Esophagus muscularis mucosa (tissue), 4 donors: ENCODE results near the gene UBE2F. TPM values are rescaled to one million over a fixed set of nuclear protein-coding genes. Genes with fewer than 3 reads are reported as not detected.

Source experiments
- DNase-seq: peaks from one replicate; pipeline ENCODE4 v3.0.0-alpha.2; 2017; ENCODE audit errors: extremely low spot score
- H3K27ac ChIP-seq, 4 donors: fragments of 200-600 bp; sonication (generic); replicated peaks in 1 of 4; 1 replicate in 3 of 4; 2 replicates in 1 of 4; pipeline ENCODE4 v1.5.1; 2016 to 2019; ENCODE audit warnings: mild to moderate bottlenecking in 1 of 4
- H3K27me3 ChIP-seq, 4 donors: fragments of 200-600 bp; sonication (generic); one replicate each; pipeline versions ENCODE4 v1.5.1 to v1.6.0; 2016 to 2019
- H3K36me3 ChIP-seq, 4 donors: fragments of 200-600 bp; sonication (generic); one replicate each; pipeline ENCODE4 v1.5.1; 2016 to 2019
- H3K4me1 ChIP-seq, 4 donors: fragments of 200-600 bp; sonication (generic); one replicate each; pipeline ENCODE4 v1.5.1; 2016 to 2019
- H3K4me3 ChIP-seq, 4 donors: fragments of 200-600 bp; sonication (generic); 1 replicate in 2 of 4; 2 replicates in 2 of 4; pipeline ENCODE4 v1.5.1; 2016 to 2019; ENCODE audit warnings: mild to moderate bottlenecking in 4 of 4, moderate library complexity in 1 of 4
- H3K9me3 ChIP-seq, 4 donors: fragments of 200-600 bp; sonication (generic); 1 replicate in 3 of 4; 2 replicates in 1 of 4; pipeline ENCODE4 v1.5.1; 2016 to 2019
- EP300 ChIP-seq: sonication (generic); formaldehyde crosslinking; IDR thresholded peaks from one replicate; pipeline ENCODE4 v1.6.1; 2017; ENCODE audit warnings: antibody characterized with exemption
- POLR2A ChIP-seq: fragments of 450-650 bp; IDR thresholded peaks from one replicate; pipeline ENCODE4 v1.6.1; 2017; ENCODE audit warnings: antibody characterized with exemption, moderate library complexity, mild to moderate bottlenecking, low read depth
- POLR2AphosphoS5 ChIP-seq, 2 donors: sonication (generic); formaldehyde crosslinking; IDR thresholded peaks; one replicate each; pipeline ENCODE4 v1.6.1; 2017; ENCODE audit warnings: antibody characterized with exemption in 2 of 2
- WGBS: methylation state at CpG from one replicate; pipeline ENCODE4 v1.1.5; 2018; 5-methylcytosine and 5-hydroxymethylcytosine counted together
- intact Hi-C: fragments of 100-400 bp; cut with DNase I; formaldehyde crosslinking; loops from one replicate; pipeline ENCODE4 v1.15.1; 2023
- total RNA-seq, 4 donors: library from RNA; depleted of rRNA; stranded (reverse); fragments of >200 nt; gene quantifications; one replicate each; pipeline versions ENCODE4 v1.1.0 to v1.2.1, GENCODE V29; 2016
- TF ChIP-seq, protein P1 (sequence below), 3 experiments: fragments of 200-600 bp in 2 of 3; fragments of 450-650 bp in 1 of 3; sonication (generic) in 2 of 3; IDR thresholded peaks; one replicate each; pipeline ENCODE4 v1.5.1; 2017 to 2019; ENCODE audit warnings: antibody characterized with exemption in 3 of 3, mild to moderate bottlenecking in 2 of 3, moderate library complexity in 1 of 3

UBE2F gene
- total RNA-seq, 4 donors from 2014 or later: 59.0 to 111 (median 78.5) TPM

DNA sequence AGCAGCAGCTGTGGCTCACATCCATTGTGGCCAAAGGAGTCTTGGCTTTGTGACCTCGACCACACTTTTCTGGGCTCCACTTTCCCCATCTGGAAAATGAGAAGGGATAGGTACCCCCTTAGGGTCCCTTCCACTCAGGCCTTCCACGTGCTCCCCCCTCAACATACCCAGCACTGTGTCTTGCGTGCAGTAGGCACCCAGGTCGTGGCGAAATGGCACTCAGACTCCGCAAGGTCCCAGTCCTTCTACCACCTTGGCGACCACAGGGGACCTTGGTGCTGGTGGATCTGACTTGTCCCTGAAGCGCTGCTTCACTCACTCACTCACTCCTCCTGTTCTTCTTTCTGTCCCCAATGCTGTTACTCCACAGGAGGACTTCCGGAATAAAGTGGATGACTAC, 74.1 kb downstream of the UBE2F start:
- no peak overlapping the region for H3K27ac ChIP-seq
- no peaks in the 10 kb centered on the region for H3K27me3 ChIP-seq
- no peak overlapping the region for H3K4me3 ChIP-seq
- WGBS: 86% methylated on average over 9 of the region's 9 CpGs
- H3K36me3 ChIP-seq: peaks cover 26 to 91% (median 87%) of the 10 kb centered on the region in 4 donors
- no peak for DNase-seq
- intact Hi-C loops: no loop called here
- no peaks in the 10 kb centered on the region for H3K9me3 ChIP-seq
- H3K4me1 ChIP-seq: no peaks in the 10 kb centered on the region
- TF ChIP-seq EP300 (no peak), POLR2AphosphoS5 (IDR thresholded peaks at IDR 0.05) (no peak), POLR2A (no peak)
- TF ChIP-seq, protein P1, sequence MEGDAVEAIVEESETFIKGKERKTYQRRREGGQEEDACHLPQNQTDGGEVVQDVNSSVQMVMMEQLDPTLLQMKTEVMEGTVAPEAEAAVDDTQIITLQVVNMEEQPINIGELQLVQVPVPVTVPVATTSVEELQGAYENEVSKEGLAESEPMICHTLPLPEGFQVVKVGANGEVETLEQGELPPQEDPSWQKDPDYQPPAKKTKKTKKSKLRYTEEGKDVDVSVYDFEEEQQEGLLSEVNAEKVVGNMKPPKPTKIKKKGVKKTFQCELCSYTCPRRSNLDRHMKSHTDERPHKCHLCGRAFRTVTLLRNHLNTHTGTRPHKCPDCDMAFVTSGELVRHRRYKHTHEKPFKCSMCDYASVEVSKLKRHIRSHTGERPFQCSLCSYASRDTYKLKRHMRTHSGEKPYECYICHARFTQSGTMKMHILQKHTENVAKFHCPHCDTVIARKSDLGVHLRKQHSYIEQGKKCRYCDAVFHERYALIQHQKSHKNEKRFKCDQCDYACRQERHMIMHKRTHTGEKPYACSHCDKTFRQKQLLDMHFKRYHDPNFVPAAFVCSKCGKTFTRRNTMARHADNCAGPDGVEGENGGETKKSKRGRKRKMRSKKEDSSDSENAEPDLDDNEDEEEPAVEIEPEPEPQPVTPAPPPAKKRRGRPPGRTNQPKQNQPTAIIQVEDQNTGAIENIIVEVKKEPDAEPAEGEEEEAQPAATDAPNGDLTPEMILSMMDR (IDR thresholded peaks at IDR 0.05): no peak

- no peak for DNase-seq
- Histone ChIP-seq H3K4me3 (no peak overlapping the region), H3K36me3 (peaks cover 19 to 90% (median 84%) of the 10 kb centered on the region in 4 donors), H3K4me1 (no peaks in the 10 kb centered on the region), H3K27ac (no peak overlapping the region), H3K9me3 (no peaks in the 10 kb centered on the region), H3K27me3 (no peaks in the 10 kb centered on the region)
- intact Hi-C loops: no loop called here
- whole genome bisulfite sequencing: 94% methylated on average over 5 of the region's 5 CpGs
- TF ChIP-seq, protein P1 (IDR thresholded peaks at IDR 0.05): no peak
- TF ChIP-seq POLR2AphosphoS5 (IDR thresholded peaks at IDR 0.05): no peak
- no peak for TF ChIP-seq EP300
- no peak for TF ChIP-seq POLR2A
Measured at GRCh38 chr2:238042090-238042489, 75.3 kb downstream of the UBE2F start.

- 86% methylated on average over 6 of the region's 6 CpGs for WGBS
- no peaks in the 10 kb centered on the region for H3K27me3 ChIP-seq
- DNase-seq: no peak
- H3K27ac ChIP-seq: no peak overlapping the region
- H3K9me3 ChIP-seq: no peaks in the 10 kb centered on the region
- no peak for TF ChIP-seq POLR2A
- TF ChIP-seq POLR2AphosphoS5 (IDR thresholded peaks at IDR 0.05): no peak
- TF ChIP-seq, protein P1 (IDR thresholded peaks at IDR 0.05): no peak
- no peak for TF ChIP-seq EP300
- no peaks in the 10 kb centered on the region for H3K4me1 ChIP-seq
- intact Hi-C loops: no loop called here
- no peak overlapping the region for H3K4me3 ChIP-seq
- peaks cover 16 to 81% (median 75%) of the 10 kb centered on the region in 4 donors for H3K36me3 ChIP-seq
Measured at GRCh38 chr2:238042849-238043584, 76.2 kb downstream of the UBE2F start.

DNA sequence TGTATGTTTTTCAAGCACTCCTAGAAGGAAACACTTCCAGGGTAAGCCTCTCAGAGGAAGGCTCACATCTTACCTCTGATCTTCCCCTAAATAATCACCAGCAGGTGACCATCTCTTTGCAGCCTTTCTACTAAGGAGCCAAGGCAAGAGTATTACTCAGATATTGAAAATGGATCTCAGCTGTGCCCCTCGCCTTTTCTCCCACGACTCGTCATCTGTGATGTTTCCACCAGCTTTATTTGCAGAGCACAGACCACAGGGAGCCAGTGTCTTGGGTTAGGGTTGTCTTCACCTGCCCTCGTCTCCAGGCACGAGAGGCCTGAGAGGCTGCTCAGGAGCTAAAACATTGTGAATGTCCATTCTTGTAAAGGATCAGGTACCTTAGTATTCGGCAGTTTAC, 77.0 kb downstream of the UBE2F start:
- WGBS: 92% methylated on average over 6 of the region's 6 CpGs
- peaks cover 8 to 73% (median 67%) of the 10 kb centered on the region in 4 donors for H3K36me3 ChIP-seq
- no peaks in the 10 kb centered on the region for H3K27me3 ChIP-seq
- no peaks in the 10 kb centered on the region for H3K4me1 ChIP-seq
- intact Hi-C loops: no loop called here
- TF ChIP-seq, protein P1 (IDR thresholded peaks at IDR 0.05): no peak
- no peak for TF ChIP-seq EP300
- no peak for TF ChIP-seq POLR2AphosphoS5 (IDR thresholded peaks at IDR 0.05)
- no peak for TF ChIP-seq POLR2A
- peaks cover 0 to 6% (median 0%) of the 10 kb centered on the region in 4 donors for H3K9me3 ChIP-seq
- no peak for DNase-seq
- H3K4me3 ChIP-seq: no peak overlapping the region
- no peak overlapping the region for H3K27ac ChIP-seq
